ENCODE results near the gene COMTD1.

Gene COMTD1

GRCh38 chr10:75261813-75262705 lies 26.3 kb upstream of the COMTD1 start:
- peak; percentile 55; the same call in 2 of the 3 replicates for ATAC-seq
- TF ChIP-seq TCF4 (CRISPR knock-in tag; IDR thresholded peaks at IDR 0.05; ENCODE audit: borderline replicate concordance), result peak; percentile 51; the same call in 1 of the 2 replicates
- TF ChIP-seq SNAI2 (CRISPR knock-in tag; IDR thresholded peaks at IDR 0.05), result peak; percentile 84; the same call in 1 of the 2 replicates
- no peak for TF ChIP-seq ZFP30 (CRISPR knock-in tag; IDR thresholded peaks at IDR 0.05)

DNA sequence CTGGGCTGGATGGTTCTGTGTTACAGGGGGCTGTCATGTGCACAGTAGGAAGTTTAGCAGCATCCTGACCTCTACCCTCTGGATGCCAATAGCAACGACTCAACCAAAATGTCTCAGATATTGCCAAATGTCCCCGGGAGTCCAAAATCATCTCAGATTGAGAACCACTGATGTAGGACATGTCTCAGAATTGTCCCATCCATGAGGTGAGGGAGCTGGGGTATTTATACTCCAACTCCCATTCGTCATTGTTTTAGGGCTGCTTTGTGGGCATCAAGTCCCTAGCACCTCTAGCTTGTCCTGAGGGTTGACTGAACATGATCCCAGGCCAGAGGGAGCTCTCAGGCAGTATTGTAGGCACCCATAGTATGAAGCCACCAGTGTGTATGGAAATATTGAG lies 25.2 kb upstream of the COMTD1 start:
- ATAC-seq, result no peak
- no peak for TF ChIP-seq SNAI2 (CRISPR knock-in tag; IDR thresholded peaks at IDR 0.05)
- TF ChIP-seq ZNF8 (CRISPR knock-in tag; IDR thresholded peaks at IDR 0.05), result no peak
- no peak for TF ChIP-seq CREB5 (CRISPR knock-in tag; IDR thresholded peaks at IDR 0.05; ENCODE audit: low read depth)
- no peak for TF ChIP-seq ESRRG (CRISPR knock-in tag; IDR thresholded peaks at IDR 0.05)
- no peak for TF ChIP-seq ZFP30 (CRISPR knock-in tag; IDR thresholded peaks at IDR 0.05)
- no peak for TF ChIP-seq CSDC2 (CRISPR knock-in tag; IDR thresholded peaks at IDR 0.05)
- no peak for TF ChIP-seq PATZ1 (CRISPR knock-in tag; IDR thresholded peaks at IDR 0.05; ENCODE audit: borderline replicate concordance)
- TF ChIP-seq TSHZ2 (CRISPR knock-in tag; IDR thresholded peaks at IDR 0.05), result no peak
- TF ChIP-seq BACH2 (CRISPR knock-in tag; IDR thresholded peaks at IDR 0.05; ENCODE audit: borderline replicate concordance), result no peak
- no peak for TF ChIP-seq OSR1 (CRISPR knock-in tag; IDR thresholded peaks at IDR 0.05)

GRCh38 chr10:75254739-75255138 lies 19.0 kb upstream of the COMTD1 start:
- ATAC-seq, result no peak
- TF ChIP-seq ZC3H10 (CRISPR knock-in tag; IDR thresholded peaks at IDR 0.05) (no peak), ZNF8 (CRISPR knock-in tag; IDR thresholded peaks at IDR 0.05) (no peak), ARNTL (CRISPR knock-in tag; IDR thresholded peaks at IDR 0.05; ENCODE audit: borderline replicate concordance, low read depth) (no peak), PPARA (CRISPR knock-in tag; IDR thresholded peaks at IDR 0.05; ENCODE audit: borderline replicate concordance) (no peak), ISL1 (CRISPR knock-in tag; IDR thresholded peaks at IDR 0.05) (no peak), PATZ1 (CRISPR knock-in tag; IDR thresholded peaks at IDR 0.05; ENCODE audit: borderline replicate concordance) (no peak), TCF4 (CRISPR knock-in tag; IDR thresholded peaks at IDR 0.05; ENCODE audit: borderline replicate concordance) (no peak)

DNA sequence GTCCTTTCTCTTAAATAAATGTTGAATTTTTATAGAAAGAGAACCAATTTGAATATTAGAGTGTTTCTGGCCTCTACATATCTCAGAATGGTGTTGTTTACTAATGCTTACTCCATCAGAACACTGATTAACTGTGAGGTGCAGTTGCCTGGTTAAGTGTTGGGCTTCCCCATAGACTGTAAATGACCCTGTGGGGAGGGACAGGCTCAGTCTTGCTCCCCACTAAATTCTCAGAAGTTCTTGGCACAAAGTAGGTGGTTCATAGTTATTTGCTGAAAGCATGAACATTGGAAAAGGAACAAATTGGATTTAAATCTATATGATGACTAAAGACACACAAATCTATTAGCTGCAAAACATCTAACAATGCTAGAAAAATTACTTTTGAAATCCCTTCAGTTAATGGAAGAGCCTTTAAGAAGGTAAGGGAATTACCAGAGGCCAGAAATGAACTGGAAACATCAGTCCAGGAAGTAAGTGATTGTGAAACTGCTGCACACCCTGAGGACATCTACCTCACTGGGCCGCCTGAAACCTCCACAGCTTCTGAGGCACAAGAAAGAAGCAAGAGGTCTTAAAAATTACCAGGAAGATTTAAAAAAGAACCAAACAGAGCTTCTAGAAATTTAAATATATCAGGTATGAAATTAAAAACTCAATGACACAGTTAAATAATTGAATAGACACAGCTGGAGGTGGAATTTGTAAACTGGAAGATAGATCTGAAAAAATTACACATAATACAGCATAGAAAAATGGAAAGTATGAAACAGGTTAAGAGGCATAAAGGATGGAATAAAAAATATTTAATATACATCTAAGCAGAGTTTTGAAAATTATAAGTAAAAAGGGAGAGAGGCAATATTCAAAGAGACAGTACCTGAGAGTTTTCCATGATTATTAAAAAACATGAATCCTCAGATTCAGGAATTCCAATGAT lies 17.8 kb upstream of the COMTD1 start:
- TF ChIP-seq ARNTL (CRISPR knock-in tag; IDR thresholded peaks at IDR 0.05; ENCODE audit: borderline replicate concordance, low read depth) (no peak), ZFP30 (CRISPR knock-in tag; IDR thresholded peaks at IDR 0.05) (peak; percentile 92)
- TF ChIP-seq, protein P1, sequence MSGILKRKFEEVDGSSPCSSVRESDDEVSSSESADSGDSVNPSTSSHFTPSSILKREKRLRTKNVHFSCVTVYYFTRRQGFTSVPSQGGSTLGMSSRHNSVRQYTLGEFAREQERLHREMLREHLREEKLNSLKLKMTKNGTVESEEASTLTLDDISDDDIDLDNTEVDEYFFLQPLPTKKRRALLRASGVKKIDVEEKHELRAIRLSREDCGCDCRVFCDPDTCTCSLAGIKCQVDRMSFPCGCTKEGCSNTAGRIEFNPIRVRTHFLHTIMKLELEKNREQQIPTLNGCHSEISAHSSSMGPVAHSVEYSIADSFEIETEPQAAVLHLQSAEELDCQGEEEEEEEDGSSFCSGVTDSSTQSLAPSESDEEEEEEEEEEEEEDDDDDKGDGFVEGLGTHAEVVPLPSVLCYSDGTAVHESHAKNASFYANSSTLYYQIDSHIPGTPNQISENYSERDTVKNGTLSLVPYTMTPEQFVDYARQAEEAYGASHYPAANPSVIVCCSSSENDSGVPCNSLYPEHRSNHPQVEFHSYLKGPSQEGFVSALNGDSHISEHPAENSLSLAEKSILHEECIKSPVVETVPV (CRISPR knock-in tag; IDR thresholded peaks at IDR 0.05), result no peak
- ATAC-seq, result no peak
